Memory B cell (primary cell): Measurements from ENCODE around the gene PRDM12.
A peak's percentile ranks its signal among the peaks of the same experiment; 100 is the strongest.
"Not testable (repeated sequence)": the region's sequence is repeated elsewhere in the genome, so short reads cannot be mapped to it uniquely, and the experiment has no call there.

Source experiments
- ATAC-seq: fragments of 150-1000 bp; cut with Tn5 transposase; 2 replicates; pipeline ENCODE4 v1.10.0; 2021; ENCODE audit warnings: low read depth, mild to moderate bottlenecking, moderate library complexity
- DNase-seq, 2 donors: peaks; one replicate each; pipeline ENCODE4 v3.0.0; 2022; ENCODE audit warnings: low spot score in 2 of 2
- H3K27ac Mint-ChIP-seq: one replicate; pipeline ENCODE4 v1.8.0; 2022; ENCODE audit warnings: mild to moderate bottlenecking, moderate library complexity, mixed read lengths
- H3K27me3 Mint-ChIP-seq: one replicate; pipeline ENCODE4 v1.8.0; 2022; ENCODE audit warnings: mixed read lengths
- H3K36me3 Mint-ChIP-seq: one replicate; pipeline ENCODE4 v1.8.0; 2022; ENCODE audit warnings: mild to moderate bottlenecking, mixed read lengths
- H3K4me1 Mint-ChIP-seq: one replicate; pipeline ENCODE4 v1.8.0; 2022; ENCODE audit warnings: mixed read lengths
- H3K4me3 Mint-ChIP-seq: one replicate; pipeline ENCODE4 v1.8.0; 2022; ENCODE audit warnings: mild to moderate bottlenecking, moderate library complexity, mixed read lengths
- H3K9me3 Mint-ChIP-seq: one replicate; pipeline ENCODE4 v1.8.0; 2022; ENCODE audit warnings: mixed read lengths

Gene PRDM12

DNA sequence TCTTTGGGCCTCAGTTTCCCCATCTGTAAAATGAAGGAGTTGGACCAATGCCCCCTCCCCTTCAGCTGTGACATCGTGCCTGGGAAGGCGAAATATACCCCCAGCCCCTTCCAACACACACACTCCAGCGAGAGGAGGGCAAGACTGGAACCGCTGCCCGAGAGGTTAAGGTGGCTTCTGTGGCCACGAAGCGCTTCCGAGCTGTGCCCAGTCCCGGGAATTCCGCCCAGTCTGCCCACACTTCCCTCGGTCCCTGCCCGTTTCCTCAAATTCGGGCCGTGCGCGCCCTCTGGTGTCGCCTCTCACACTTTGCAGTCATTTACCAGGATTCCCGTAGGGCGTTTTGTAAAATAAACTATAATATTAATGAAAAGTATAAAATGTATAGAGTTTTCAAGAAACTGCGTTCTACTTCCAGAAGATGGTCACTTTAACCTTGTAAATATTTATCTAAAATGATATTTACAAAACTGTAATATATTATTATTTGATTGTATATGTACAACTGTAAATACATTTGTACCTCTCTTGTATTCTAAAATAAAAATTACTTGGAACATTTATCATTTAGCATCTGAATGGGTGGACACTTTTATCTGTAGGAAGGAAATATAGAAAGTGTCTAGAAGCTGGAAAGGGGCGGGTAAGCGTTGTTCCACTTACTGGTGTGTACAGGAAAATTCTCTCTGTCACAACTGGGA is 18.2 kb downstream of the PRDM12 start:
- ATAC-seq (peak; percentile 31), DNase-seq (peak; percentile 43 to 49)
- Mint-ChIP-seq H3K9me3 (no peaks in the 10 kb centered on the region), H3K27me3 (peaks cover 4% of the 10 kb centered on the region), H3K4me1 (peaks cover 3% of the 10 kb centered on the region), H3K36me3 (no peaks in the 10 kb centered on the region), H3K27ac (peak overlapping the region; percentile 37), H3K4me3 (peak overlapping the region; percentile 92)

DNA sequence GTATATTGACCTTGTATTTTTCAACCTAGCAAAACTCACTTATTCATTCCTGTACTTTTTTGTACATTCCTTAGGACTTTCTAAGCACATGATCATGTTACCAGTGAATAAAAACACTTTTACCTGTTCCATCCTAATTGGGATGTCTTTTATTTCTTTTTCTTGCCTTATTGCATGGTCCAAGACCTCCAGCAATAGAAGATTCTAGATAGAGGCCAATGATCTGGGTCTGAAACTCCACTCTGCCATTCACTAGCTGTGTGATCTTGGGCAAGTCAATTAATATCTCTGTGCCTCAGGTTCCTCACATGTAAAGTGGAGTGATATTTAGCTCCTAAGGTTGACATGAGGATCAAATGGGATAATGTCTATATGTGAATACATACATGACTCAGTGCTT is 20.7 kb downstream of the PRDM12 start:
- peaks cover 2% of the 10 kb centered on the region for H3K27me3 Mint-ChIP-seq
- DNase-seq, result no peak

DNA sequence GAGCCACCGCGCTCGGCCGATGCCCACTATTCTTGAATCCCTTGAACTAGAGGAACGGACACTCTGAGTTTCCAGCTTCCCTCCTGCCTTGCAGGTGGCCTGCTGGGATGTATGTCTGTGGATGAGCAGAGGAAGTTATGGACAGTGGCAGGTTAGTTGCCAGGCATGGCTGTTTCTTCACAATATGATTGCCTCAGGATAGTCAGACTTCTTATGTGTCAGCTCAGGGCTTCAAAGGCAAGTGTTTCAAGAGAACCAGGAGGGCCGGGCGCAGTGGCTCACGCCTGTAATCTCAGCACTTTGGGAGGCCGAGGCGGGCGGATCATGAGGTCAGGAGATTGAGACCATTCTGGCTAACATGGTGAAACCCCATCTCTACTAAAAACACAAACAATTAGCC is 21.6 kb downstream of the PRDM12 start:
- not testable (repeated sequence) for H3K27me3 Mint-ChIP-seq, H3K27ac Mint-ChIP-seq, DNase-seq, H3K4me1 Mint-ChIP-seq, ATAC-seq, H3K36me3 Mint-ChIP-seq, H3K4me3 Mint-ChIP-seq, H3K9me3 Mint-ChIP-seq

More for the DNA sequence above, 20.7 kb downstream of the PRDM12 start:
- Mint-ChIP-seq H3K4me3 (no peak overlapping the region), H3K27ac (no peak overlapping the region), H3K9me3 (no peaks in the 10 kb centered on the region), H3K36me3 (no peaks in the 10 kb centered on the region), H3K4me1 (peaks cover 3% of the 10 kb centered on the region)
- no peak for ATAC-seq

DNA sequence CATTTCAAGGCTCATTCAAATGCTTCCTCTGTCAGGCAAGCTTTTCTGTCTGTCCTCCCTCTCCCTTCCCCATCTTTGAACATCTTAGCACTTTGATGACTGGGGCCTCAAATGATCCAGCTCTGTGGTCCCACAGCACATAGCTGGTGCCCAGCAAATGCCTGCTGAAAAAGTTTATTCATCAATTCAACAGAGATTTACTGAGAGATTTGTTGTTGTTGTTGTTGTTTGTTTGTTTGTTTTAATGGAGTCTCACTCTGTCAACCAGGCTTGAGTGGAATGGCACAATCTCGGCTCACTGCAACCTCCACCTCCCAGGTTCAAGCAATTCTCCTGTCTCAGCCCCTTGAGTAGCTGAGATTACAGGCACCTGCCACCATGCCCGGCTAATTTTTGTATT is 23.2 kb downstream of the PRDM12 start:
- Mint-ChIP-seq H3K27me3 (peaks cover 2% of the 10 kb centered on the region), H3K4me3 (no peak overlapping the region), H3K9me3 (no peaks in the 10 kb centered on the region), H3K36me3 (peaks cover 1% of the 10 kb centered on the region), H3K4me1 (peaks cover under 1% of the 10 kb centered on the region), H3K27ac (no peak overlapping the region)
- DNase-seq, result no peak
- ATAC-seq, result no peak

- DNase-seq (no peak), ATAC-seq (no peak)
- no peak overlapping the region for H3K4me3 Mint-ChIP-seq
- no peak overlapping the region for H3K27ac Mint-ChIP-seq
- peaks cover 1% of the 10 kb centered on the region for H3K36me3 Mint-ChIP-seq
- peaks cover 2% of the 10 kb centered on the region for H3K27me3 Mint-ChIP-seq
- no peaks in the 10 kb centered on the region for H3K4me1 Mint-ChIP-seq
- H3K9me3 Mint-ChIP-seq, result no peaks in the 10 kb centered on the region
These were observed 23.7 kb downstream of the PRDM12 start for GRCh38 chr9:130688072-130688471.

- Mint-ChIP-seq H3K9me3 (no peaks in the 10 kb centered on the region), H3K27ac (no peak overlapping the region), H3K27me3 (peaks cover 2% of the 10 kb centered on the region), H3K36me3 (peaks cover 1% of the 10 kb centered on the region), H3K4me1 (peaks cover 4% of the 10 kb centered on the region), H3K4me3 (peak overlapping the region; percentile 28)
- ATAC-seq, result no peak
- DNase-seq, result no peak
These were observed 25.2 kb downstream of the PRDM12 start for GRCh38 chr9:130689572-130689936.

- ATAC-seq, result no peak
- H3K4me1 Mint-ChIP-seq, result peaks cover 7% of the 10 kb centered on the region
- no peaks in the 10 kb centered on the region for H3K9me3 Mint-ChIP-seq
- H3K27ac Mint-ChIP-seq, result no peak overlapping the region
- no peak for DNase-seq
- peaks cover 2% of the 10 kb centered on the region for H3K27me3 Mint-ChIP-seq
- H3K4me3 Mint-ChIP-seq, result no peak overlapping the region
- H3K36me3 Mint-ChIP-seq, result peaks cover 3% of the 10 kb centered on the region
These were observed 25.7 kb downstream of the PRDM12 start for GRCh38 chr9:130689937-130690700.

- H3K27me3 Mint-ChIP-seq, result no peaks in the 10 kb centered on the region
- peaks cover 16% of the 10 kb centered on the region for H3K36me3 Mint-ChIP-seq
- H3K4me1 Mint-ChIP-seq, result peaks cover 19% of the 10 kb centered on the region
- ATAC-seq, result no peak
- peak overlapping the region; percentile 41 for H3K4me3 Mint-ChIP-seq
- DNase-seq, result no peak
- H3K27ac Mint-ChIP-seq, result no peak overlapping the region
- H3K9me3 Mint-ChIP-seq, result no peaks in the 10 kb centered on the region
These were observed 27.9 kb downstream of the PRDM12 start for GRCh38 chr9:130692321-130692720.

- no peak for ATAC-seq
- peaks cover 20% of the 10 kb centered on the region for H3K4me1 Mint-ChIP-seq
These were observed 28.7 kb downstream of the PRDM12 start for GRCh38 chr9:130693101-130693425.

DNA sequence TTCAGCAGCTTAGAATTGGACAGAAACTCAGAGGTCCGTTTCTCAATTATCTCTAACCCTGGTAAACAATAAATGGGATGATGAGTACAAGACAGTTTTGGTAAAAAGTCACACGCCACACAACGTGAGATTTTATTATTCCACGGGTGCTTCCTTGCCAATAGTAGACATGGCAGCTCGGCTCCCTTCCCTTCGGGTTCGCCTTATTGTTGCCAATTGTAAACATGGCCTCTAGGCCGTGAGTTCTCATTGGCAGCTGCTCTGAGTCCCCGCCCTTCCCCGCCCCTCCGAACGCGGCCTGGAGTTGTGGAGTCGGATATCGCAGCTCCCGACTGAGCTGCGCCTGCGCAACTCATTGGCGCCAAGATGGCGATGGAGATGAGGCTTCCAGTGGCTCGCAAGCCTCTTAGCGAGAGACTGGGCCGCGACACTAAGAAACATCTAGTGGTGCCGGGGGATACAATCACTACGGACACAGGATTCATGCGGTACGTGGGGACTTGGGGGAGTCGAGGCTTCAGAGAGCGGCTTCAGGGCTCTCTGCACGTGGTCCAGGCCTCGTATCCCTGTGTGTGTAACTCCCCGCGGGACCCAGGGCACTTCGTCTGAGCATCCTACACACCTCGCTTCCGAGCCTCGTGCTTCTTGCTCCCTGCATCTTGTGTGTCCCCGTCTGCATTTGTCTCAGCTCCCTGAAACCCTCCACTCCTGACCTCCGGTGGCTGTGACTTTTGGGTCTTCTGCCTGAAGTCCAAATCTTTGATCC is 29.2 kb downstream of the PRDM12 start, which contains the start of gene EXOSC2:
Gene EXOSC2 (plus strand): TSS at position 355 of the 766 bp plus-strand sequence. CDS start 12 bp downstream, at position 367.
- ATAC-seq (peak; percentile 99), DNase-seq (peak; percentile 74 to 82)
- H3K4me3 Mint-ChIP-seq, result peak within 1 kb of the TSS; percentile 99
- H3K27me3 Mint-ChIP-seq, result no peaks in the 10 kb centered on the region
- H3K4me1 Mint-ChIP-seq, result peaks cover 20% of the 10 kb centered on the region
- peaks cover 18% of the 10 kb centered on the region for H3K36me3 Mint-ChIP-seq
- H3K27ac Mint-ChIP-seq, result peak within 1 kb of the TSS; percentile 91
- no peaks in the 10 kb centered on the region for H3K9me3 Mint-ChIP-seq

More at GRCh38 chr9:130693101-130693425, 28.7 kb downstream of the PRDM12 start:
- Mint-ChIP-seq H3K27me3 (no peaks in the 10 kb centered on the region), H3K9me3 (no peaks in the 10 kb centered on the region), H3K4me3 (peak overlapping the region; percentile 99), H3K36me3 (peaks cover 18% of the 10 kb centered on the region), H3K27ac (peak overlapping the region; percentile 91)
- no peak for DNase-seq

DNA sequence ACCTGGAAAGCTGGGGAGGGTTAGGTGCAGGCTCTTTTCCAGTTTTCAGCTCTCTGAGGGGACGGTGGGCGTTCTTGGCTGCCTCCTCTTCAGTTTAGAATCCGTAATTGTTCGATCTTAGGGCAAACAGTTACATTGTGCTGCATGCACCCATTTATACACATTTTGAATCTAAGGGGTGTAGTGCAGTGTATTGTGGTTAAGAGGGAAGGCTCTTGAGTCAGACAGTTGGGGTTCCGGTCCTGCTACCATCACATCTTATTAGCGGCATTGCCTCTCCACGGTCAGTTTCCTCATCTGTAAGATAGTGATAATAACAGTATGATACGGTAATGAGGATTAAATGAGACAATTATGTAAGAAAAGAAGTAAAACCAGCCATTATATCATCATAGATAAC is 29.8 kb downstream of the PRDM12 start:
- Mint-ChIP-seq H3K27me3 (no peaks in the 10 kb centered on the region), H3K27ac (peak overlapping the region; percentile 91), H3K36me3 (peaks cover 21% of the 10 kb centered on the region), H3K4me3 (peak overlapping the region; percentile 99), H3K9me3 (no peaks in the 10 kb centered on the region), H3K4me1 (peaks cover 24% of the 10 kb centered on the region)
- ATAC-seq (no peak), DNase-seq (no peak)

DNA sequence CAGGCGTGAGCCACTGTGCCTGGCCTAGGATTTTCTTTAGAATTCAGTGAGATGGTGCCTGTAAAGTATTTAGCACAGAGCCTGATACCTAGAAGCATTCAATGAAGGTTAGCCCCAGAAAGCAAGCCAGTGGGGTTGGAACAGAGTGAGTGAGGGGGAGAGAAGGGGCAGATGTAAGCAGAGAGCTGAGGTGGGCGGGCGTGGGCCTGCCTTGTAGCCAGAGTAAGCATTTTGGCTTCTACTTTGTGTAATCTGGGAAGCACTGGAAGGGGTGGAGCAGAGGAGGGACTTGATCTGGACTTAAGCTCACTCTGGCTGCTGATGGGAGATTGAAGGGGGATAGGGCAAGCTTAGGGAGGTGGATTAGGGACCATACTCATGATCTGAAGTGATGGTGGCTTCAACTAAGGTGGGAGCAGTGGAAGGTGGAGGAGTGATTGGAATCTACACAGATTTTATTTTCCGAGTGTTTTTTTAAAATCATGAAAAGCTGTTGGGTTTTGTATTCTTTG is 31.8 kb downstream of the PRDM12 start:
- Mint-ChIP-seq H3K9me3 (no peaks in the 10 kb centered on the region), H3K27me3 (no peaks in the 10 kb centered on the region), H3K27ac (no peak overlapping the region), H3K36me3 (peaks cover 21% of the 10 kb centered on the region), H3K4me3 (no peak overlapping the region), H3K4me1 (peaks cover 24% of the 10 kb centered on the region)
- no peak for DNase-seq
- no peak for ATAC-seq

- H3K9me3 Mint-ChIP-seq, result no peaks in the 10 kb centered on the region
- DNase-seq, result no peak
- H3K36me3 Mint-ChIP-seq, result peaks cover 22% of the 10 kb centered on the region
- no peak overlapping the region for H3K4me3 Mint-ChIP-seq
- ATAC-seq, result no peak
- no peak overlapping the region for H3K27ac Mint-ChIP-seq
- no peaks in the 10 kb centered on the region for H3K27me3 Mint-ChIP-seq
- H3K4me1 Mint-ChIP-seq, result peaks cover 24% of the 10 kb centered on the region
These were observed 32.6 kb downstream of the PRDM12 start for GRCh38 chr9:130696996-130697395.

DNA sequence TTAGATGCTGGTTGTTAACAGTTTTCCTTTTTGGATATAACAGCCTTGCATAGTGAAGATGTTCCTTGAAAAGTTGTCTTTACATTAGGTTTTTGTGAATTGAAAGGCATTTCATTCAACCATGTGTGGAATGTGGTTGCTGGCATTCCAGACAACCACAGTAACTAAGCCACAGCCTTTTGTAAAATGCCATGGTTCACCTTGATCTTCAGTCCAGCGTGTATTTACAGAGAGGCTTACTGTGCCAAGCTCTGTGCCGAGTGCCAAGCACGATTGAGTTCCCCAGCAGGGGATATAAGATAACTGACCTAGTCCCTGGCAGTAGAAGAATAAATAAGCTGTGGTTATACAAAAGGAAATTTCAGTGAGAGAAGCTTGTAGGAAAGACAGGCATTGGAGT is 34.1 kb downstream of the PRDM12 start:
- Mint-ChIP-seq H3K36me3 (peaks cover 30% of the 10 kb centered on the region), H3K9me3 (no peaks in the 10 kb centered on the region), H3K27ac (no peak overlapping the region), H3K4me3 (no peak overlapping the region), H3K4me1 (peaks cover 24% of the 10 kb centered on the region), H3K27me3 (no peaks in the 10 kb centered on the region)
- DNase-seq, result no peak
- no peak for ATAC-seq
